ENCODE measurements around the gene TBC1D16.
A peak's percentile ranks its signal among the peaks of the same experiment; 100 is the strongest.

Gene TBC1D16

GRCh38 chr17:80035687-80035936 lies at the start of gene TBC1D16:
TBC1D16 (minus strand) TSS chr17:80035872; CDS start chr17:80013547, 22,325 bp downstream.
- Histone ChIP-seq H2AFZ (ENCODE audit: low read depth, low read length) (peak within 1 kb of the TSS; percentile 99), H4K20me1 (ENCODE audit: insufficient read depth, low read length) (0 out of 2 replicates have a peak, but pooled peaks cover 3% of the 10 kb centered on the region), H3K79me2 (ENCODE audit: insufficient read depth, low read length) (no peaks in the 10 kb centered on the region), H3K9me3 (ENCODE audit: insufficient read depth, low read length, severe bottlenecking) (no peaks in the 10 kb centered on the region), H3K27me3 (ENCODE audit: insufficient read depth, low read length, poor library complexity) (peaks cover 19% of the 10 kb centered on the region), H3K4me3 (ENCODE audit: low read depth in 1 of 2, low read length in 2 of 2) (peak within 1 kb of the TSS; percentile 75 to 97), H3K27ac (ENCODE audit: low read length) (peak within 1 kb of the TSS; percentile 69), H3K9ac (ENCODE audit: low read depth, low read length) (peak within 1 kb of the TSS; percentile 75), H3K36me3 (ENCODE audit: insufficient read depth, low read length) (no peaks in the 10 kb centered on the region), H3K4me2 (ENCODE audit: insufficient read depth, low read length) (peak within 1 kb of the TSS; percentile 100), H3K4me1 (ENCODE audit: insufficient read depth, low read length) (peaks cover 26% of the 10 kb centered on the region)
- DNase-seq = no peak
- ATAC-seq (ENCODE audit: insufficient read depth, low read depth) = no peak
- TF ChIP-seq CTCF (IDR thresholded peaks at IDR 0.05; ENCODE audit: borderline replicate concordance, extremely low read depth, low read length, poor library complexity, severe bottlenecking) (no peak), EZH2 (IDR thresholded peaks at IDR 0.05; ENCODE audit: borderline replicate concordance, low read depth, low read length, severe bottlenecking) (no peak)

GRCh38 chr17:80084773-80085172 lies 49.1 kb upstream of the TBC1D16 start:
- Histone ChIP-seq H4K20me1 (ENCODE audit: insufficient read depth, low read length) (no peaks in the 10 kb centered on the region), H3K27me3 (ENCODE audit: insufficient read depth, low read length, poor library complexity) (peaks cover 5% of the 10 kb centered on the region), H3K36me3 (ENCODE audit: insufficient read depth, low read length) (no peaks in the 10 kb centered on the region), H3K9ac (ENCODE audit: low read depth, low read length) (no peak overlapping the region), H3K4me1 (ENCODE audit: insufficient read depth, low read length) (peaks cover 8% of the 10 kb centered on the region), H3K9me3 (ENCODE audit: insufficient read depth, low read length, severe bottlenecking) (no peaks in the 10 kb centered on the region), H3K4me3 (ENCODE audit: low read depth in 1 of 2, low read length in 2 of 2) (no peak overlapping the region), H2AFZ (ENCODE audit: low read depth, low read length) (no peak overlapping the region), H3K27ac (ENCODE audit: low read length) (no peak overlapping the region), H3K79me2 (ENCODE audit: insufficient read depth, low read length) (no peaks in the 10 kb centered on the region), H3K4me2 (ENCODE audit: insufficient read depth, low read length) (no peak overlapping the region)
- DNase-seq = no peak
- no peak for ATAC-seq (ENCODE audit: insufficient read depth, low read depth)
- TF ChIP-seq EZH2 (IDR thresholded peaks at IDR 0.05; ENCODE audit: borderline replicate concordance, low read depth, low read length, severe bottlenecking) (no peak), CTCF (IDR thresholded peaks at IDR 0.05; ENCODE audit: borderline replicate concordance, extremely low read depth, low read length, poor library complexity, severe bottlenecking) (no peak)

- no peaks in the 10 kb centered on the region for H4K20me1 ChIP-seq (ENCODE audit: insufficient read depth, low read length)
- no peaks in the 10 kb centered on the region for H3K36me3 ChIP-seq (ENCODE audit: insufficient read depth, low read length)
- H3K27me3 ChIP-seq (ENCODE audit: insufficient read depth, low read length, poor library complexity) = peaks cover 5% of the 10 kb centered on the region
- H3K27ac ChIP-seq (ENCODE audit: low read length) = no peak overlapping the region
- ATAC-seq (ENCODE audit: insufficient read depth, low read depth) (no peak), DNase-seq (no peak)
- peaks cover 8% of the 10 kb centered on the region for H3K4me1 ChIP-seq (ENCODE audit: insufficient read depth, low read length)
- no peak overlapping the region for H3K9ac ChIP-seq (ENCODE audit: low read depth, low read length)
- no peak for TF ChIP-seq CTCF (IDR thresholded peaks at IDR 0.05; ENCODE audit: borderline replicate concordance, extremely low read depth, low read length, poor library complexity, severe bottlenecking)
- TF ChIP-seq EZH2 (IDR thresholded peaks at IDR 0.05; ENCODE audit: borderline replicate concordance, low read depth, low read length, severe bottlenecking) = no peak
- no peak overlapping the region for H3K4me3 ChIP-seq (ENCODE audit: low read depth in 1 of 2, low read length in 2 of 2)
- no peaks in the 10 kb centered on the region for H3K9me3 ChIP-seq (ENCODE audit: insufficient read depth, low read length, severe bottlenecking)
- H2AFZ ChIP-seq (ENCODE audit: low read depth, low read length) = no peak overlapping the region
- H3K4me2 ChIP-seq (ENCODE audit: insufficient read depth, low read length) = peak overlapping the region; percentile 28
- no peaks in the 10 kb centered on the region for H3K79me2 ChIP-seq (ENCODE audit: insufficient read depth, low read length)
These were observed 47.5 kb upstream of the TBC1D16 start for GRCh38 chr17:80083136-80083661.
